Mucosa of descending colon (tissue), 3 donors: ENCODE measurements around the gene PNPLA1. TPM values are rescaled to one million over a fixed set of nuclear protein-coding genes. Genes with fewer than 3 reads are reported as not detected.

Experiments
- ATAC-seq: fragments of 200-7000 bp; cut with Tn5 transposase; one replicate; pipeline ENCODE4 v1.9.1; 2020; ENCODE audit warnings: mild to moderate bottlenecking, moderate library complexity
- DNase-seq, 3 donors: peaks; one replicate each; pipeline ENCODE4 v3.0.0-alpha.2; 2020
- H3K36me3 ChIP-seq: fragments of 200-600 bp; one replicate; pipeline ENCODE4 v1.8.0; 2021; ENCODE audit warnings: low read depth, mild to moderate bottlenecking
- H3K4me1 ChIP-seq: fragments of 200-600 bp; one replicate; pipeline ENCODE4 v1.8.0; 2021; ENCODE audit warnings: low read depth, mild to moderate bottlenecking
- H3K4me3 ChIP-seq: fragments of 200-600 bp; one replicate; pipeline ENCODE4 v1.8.0; 2021; ENCODE audit warnings: mild to moderate bottlenecking
- H3K9me3 ChIP-seq: fragments of 200-600 bp; one replicate; pipeline ENCODE4 v1.8.0; 2021; ENCODE audit warnings: mild to moderate bottlenecking
- intact Hi-C, 2 donors: fragments of 100-400 bp; cut with DNase I in 1 of 2; cut with micrococcal nuclease in 1 of 2; formaldehyde crosslinking; loops; one replicate each; pipeline versions ENCODE4 v1.11.0 to v1.11.1; 2022; cut with DNase I, micrococcal nuclease
- total RNA-seq, 3 donors: library from RNA; stranded (reverse); fragmentation: NEBNext Ultra II Directional in 2 of 3; extraction: Animal tissue kit (Norgen Biotek cat#: 25700) in 2 of 3; gene quantifications; one replicate each; pipeline versions ENCODE4 v1.2.1 to v1.2.4, GENCODE V29; 2021 to 2023
- TF ChIP-seq, protein P1 (sequence below): fragments of 200-600 bp; IDR thresholded peaks from one replicate; pipeline ENCODE4 v1.8.0; 2022; ENCODE audit warnings: antibody characterized with exemption, mild to moderate bottlenecking
- donor health status: DM: no; HTN: no; CAD: no; lungs with moderate emphysema.
- donor health status: DM: no; HTN: no; CAD: no.
- donor health status: DM: no; HTN: yes; CAD: no.

The PNPLA1 gene
- total RNA-seq, 3 donors from 2014 or later: 0.19 to 0.38 (median 0.27) TPM

DNA sequence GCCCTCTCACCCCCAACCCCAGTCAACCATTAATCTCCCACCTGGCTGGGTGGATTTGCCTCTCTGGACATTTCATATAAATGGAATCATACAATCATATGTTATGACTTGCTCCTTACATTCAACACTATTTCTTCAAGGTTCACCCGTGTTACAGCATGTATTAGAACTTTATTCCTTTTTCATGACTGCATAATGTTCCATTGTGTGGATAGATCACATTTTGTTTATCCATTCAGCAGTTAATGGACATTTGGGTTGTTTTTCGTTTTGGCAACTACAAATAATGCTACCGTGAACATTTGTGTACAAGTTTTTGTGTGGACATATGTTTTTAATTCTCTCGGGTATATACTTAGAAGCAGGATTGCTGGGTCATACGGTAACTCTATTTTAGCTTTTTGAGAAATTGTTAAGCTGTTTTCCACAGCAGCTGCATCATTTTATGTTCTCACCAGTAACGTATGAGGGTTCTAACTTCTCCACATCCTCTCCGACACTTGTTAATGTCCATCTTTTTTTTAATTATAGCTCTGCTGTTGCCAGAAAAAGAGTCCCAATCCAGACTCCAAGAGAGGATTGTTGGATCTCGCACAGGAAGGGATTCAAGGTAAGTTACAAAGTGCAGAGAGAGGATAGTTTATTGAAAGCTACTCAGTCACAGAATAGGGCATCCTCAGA lies 82.8 kb downstream of the PNPLA1 start:
- no peak overlapping the region for H3K4me3 ChIP-seq
- ATAC-seq (no peak), DNase-seq (no peak)
- H3K9me3 ChIP-seq: no peaks in the 10 kb centered on the region
- intact Hi-C loops: no loop called here
- H3K36me3 ChIP-seq: no peaks in the 10 kb centered on the region
- H3K4me1 ChIP-seq: no peaks in the 10 kb centered on the region
- TF ChIP-seq, protein P1, sequence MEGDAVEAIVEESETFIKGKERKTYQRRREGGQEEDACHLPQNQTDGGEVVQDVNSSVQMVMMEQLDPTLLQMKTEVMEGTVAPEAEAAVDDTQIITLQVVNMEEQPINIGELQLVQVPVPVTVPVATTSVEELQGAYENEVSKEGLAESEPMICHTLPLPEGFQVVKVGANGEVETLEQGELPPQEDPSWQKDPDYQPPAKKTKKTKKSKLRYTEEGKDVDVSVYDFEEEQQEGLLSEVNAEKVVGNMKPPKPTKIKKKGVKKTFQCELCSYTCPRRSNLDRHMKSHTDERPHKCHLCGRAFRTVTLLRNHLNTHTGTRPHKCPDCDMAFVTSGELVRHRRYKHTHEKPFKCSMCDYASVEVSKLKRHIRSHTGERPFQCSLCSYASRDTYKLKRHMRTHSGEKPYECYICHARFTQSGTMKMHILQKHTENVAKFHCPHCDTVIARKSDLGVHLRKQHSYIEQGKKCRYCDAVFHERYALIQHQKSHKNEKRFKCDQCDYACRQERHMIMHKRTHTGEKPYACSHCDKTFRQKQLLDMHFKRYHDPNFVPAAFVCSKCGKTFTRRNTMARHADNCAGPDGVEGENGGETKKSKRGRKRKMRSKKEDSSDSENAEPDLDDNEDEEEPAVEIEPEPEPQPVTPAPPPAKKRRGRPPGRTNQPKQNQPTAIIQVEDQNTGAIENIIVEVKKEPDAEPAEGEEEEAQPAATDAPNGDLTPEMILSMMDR: no peak

DNA sequence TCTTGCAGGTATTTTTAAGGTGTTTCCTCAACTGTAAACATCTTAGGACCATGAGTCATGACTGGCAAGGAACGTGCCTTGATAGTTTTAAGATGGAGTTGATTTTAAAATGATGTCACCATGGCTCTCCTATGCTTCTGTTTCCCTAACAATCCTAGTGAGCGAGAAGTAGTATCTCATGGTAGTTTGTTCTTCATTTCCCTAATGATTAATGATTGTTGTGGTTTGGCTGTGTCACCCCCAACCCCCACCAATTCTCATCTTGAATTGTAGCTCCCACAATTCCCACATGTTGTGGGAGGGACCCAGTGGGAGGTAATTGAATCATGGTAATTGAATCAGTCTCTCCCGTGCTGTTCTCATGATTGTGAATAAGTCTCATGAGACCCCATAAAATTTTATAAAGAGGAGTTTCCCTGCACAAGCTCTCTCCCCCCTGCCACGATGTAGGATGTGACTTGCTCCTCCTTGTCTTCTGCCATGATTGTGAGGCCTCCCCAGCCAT lies 83.6 kb downstream of the PNPLA1 start:
- no peak for ATAC-seq

GRCh38 chr6:36355819-36356218 lies 86.0 kb downstream of the PNPLA1 start:
- H3K4me3 ChIP-seq: no peak overlapping the region
- H3K4me1 ChIP-seq: no peaks in the 10 kb centered on the region
- H3K9me3 ChIP-seq: no peaks in the 10 kb centered on the region
- TF ChIP-seq, protein P1: no peak
- intact Hi-C loops: no loop called here
- no peak for DNase-seq
- H3K36me3 ChIP-seq: no peaks in the 10 kb centered on the region
- no peak for ATAC-seq

More for the DNA sequence above, 83.6 kb downstream of the PNPLA1 start:
- H3K4me1 ChIP-seq: no peaks in the 10 kb centered on the region
- DNase-seq: no peak
- H3K36me3 ChIP-seq: no peaks in the 10 kb centered on the region
- intact Hi-C loops: no loop called here
- TF ChIP-seq, protein P1: no peak
- no peaks in the 10 kb centered on the region for H3K9me3 ChIP-seq
- H3K4me3 ChIP-seq: no peak overlapping the region

GRCh38 chr6:36357872-36358225 lies 88.0 kb downstream of the PNPLA1 start:
- Histone ChIP-seq H3K36me3 (no peaks in the 10 kb centered on the region), H3K4me3 (no peak overlapping the region), H3K9me3 (no peaks in the 10 kb centered on the region), H3K4me1 (no peaks in the 10 kb centered on the region)
- intact Hi-C loops: no loop called here
- ATAC-seq (peak; percentile 38), DNase-seq (no peak)
- TF ChIP-seq, protein P1: no peak

Other genes with a start within 250 kb of the PNPLA1 start
- gene SLC26A8, start 245.4 kb upstream of the PNPLA1 start, total RNA-seq: 1 to 10 TPM in 1 of 3 donors, under 1 TPM in 2; 0.28 to 1.0 (median 0.35) TPM
- 10 to 100 TPM; 56.1 to 67.7 (median 63.2) TPM for gene MAPK14, start 242.3 kb upstream of the PNPLA1 start, total RNA-seq
- gene MAPK13, start 139.5 kb upstream of the PNPLA1 start, total RNA-seq: 100 to 1,000 TPM in 2 of 3 donors, 10 to 100 TPM in 1; 82.7 to 173 (median 157) TPM
- gene BRPF3, start 73.3 kb upstream of the PNPLA1 start, total RNA-seq: 10 to 100 TPM; 74.8 to 84.6 (median 75.9) TPM
- gene BNIP5, start 66.8 kb downstream of the PNPLA1 start, total RNA-seq: 10 to 100 TPM in 2 of 3 donors, 1 to 10 TPM in 1; 8.1 to 17.4 (median 12.6) TPM
- gene ETV7, start 117.6 kb downstream of the PNPLA1 start, total RNA-seq: 1 to 10 TPM; 2.6 to 5.7 (median 2.8) TPM
- gene PXT1, start 172.8 kb downstream of the PNPLA1 start, total RNA-seq: not detected
- gene KCTD20, start 172.9 kb downstream of the PNPLA1 start, total RNA-seq: 10 to 100 TPM; 24.4 to 40.5 (median 28.0) TPM